B cell (primary cell): ENCODE measurements around the gene GOSR2. TPM values are rescaled to one million over a fixed set of nuclear protein-coding genes. Genes with fewer than 3 reads are reported as not detected.

Experiments used
- ATAC-seq: fragments of 200-7000 bp; cut with Tn5 transposase; one replicate; pipeline ENCODE4 v1.10.0; 2021; ENCODE audit warnings: low read depth, mild to moderate bottlenecking, moderate number of reproducible peaks, moderate library complexity
- CTCF ChIA-PET: fragments of 350-600 bp; sonication (Branson Sonifier 250); formaldehyde crosslinking; loops from one replicate; lab custom pipeline; 2021; ENCODE audit warnings: antibody characterized with exemption, inconsistent platforms; lab: Charles Lee
- POLR2A ChIA-PET: fragments of 350-600 bp; sonication (Branson Sonifier 250); formaldehyde crosslinking; loops from one replicate; lab custom pipeline; 2021; ENCODE audit warnings: antibody characterized with exemption; lab: Charles Lee
- DNase-seq: peaks from one replicate; pipeline ENCODE4 v3.0.0; 2013
- H2AFZ ChIP-seq: 2 replicates; pipeline ENCODE4 v1.6.1; 2012; ENCODE audit warnings: mild to moderate bottlenecking, low read depth, low read length; ENCODE audit not compliant: insufficient read depth, poor library complexity, severe bottlenecking
- H3K27ac ChIP-seq, 2 donors: 1 replicate in 1 of 2; 2 replicates in 1 of 2; pipeline ENCODE4 v1.5.1; 2012 to 2013; ENCODE audit warnings: low read length in 2 of 2, mild to moderate bottlenecking in 2 of 2, moderate library complexity in 1 of 2
- H3K27me3 ChIP-seq, 4 experiments: fragments of 200-600 bp in 1 of 4; sonication (generic) in 1 of 4; replicated peaks in 1 of 4; 1 replicate in 2 of 4; 2 replicates in 2 of 4; pipeline versions ENCODE4 v1.6.1 to v1.7.0; 2013 to 2016; ENCODE audit warnings: low read length in 3 of 4, mild to moderate bottlenecking in 2 of 4, mixed read lengths in 1 of 4, moderate library complexity in 1 of 4; ENCODE audit not compliant: insufficient read depth in 4 of 4, control insufficient read depth in 3 of 4; ENCODE audit errors: control extremely low read depth in 1 of 4
- H3K36me3 ChIP-seq, 2 experiments: replicated peaks in 1 of 2; 1 replicate in 1 of 2; 2 replicates in 1 of 2; pipeline versions ENCODE4 v1.6.1 to v1.7.1; 2013; ENCODE audit warnings: low read length in 1 of 2; ENCODE audit not compliant: insufficient read depth in 2 of 2, control insufficient read depth in 1 of 2; ENCODE audit errors: control extremely low read depth in 1 of 2, extremely low read depth in 1 of 2
- H3K4me1 ChIP-seq, 2 donors: fragments of 200-600 bp in 1 of 2; sonication (generic) in 1 of 2; 1 replicate in 1 of 2; 2 replicates in 1 of 2; pipeline versions ENCODE4 v1.5.1 to v1.6.1; 2013 to 2017; ENCODE audit warnings: low read length in 2 of 2; ENCODE audit not compliant: control insufficient read depth in 2 of 2, insufficient read depth in 2 of 2
- H3K4me2 ChIP-seq: replicated peaks from 2 replicates; pipeline ENCODE3; 2012; ENCODE audit warnings: mild to moderate bottlenecking, low read depth, low read length; ENCODE audit not compliant: poor library complexity, severe bottlenecking
- H3K4me3 ChIP-seq, 5 experiments: fragments of 200-600 bp in 1 of 5; sonication (generic) in 1 of 5; 1 replicate in 3 of 5; 2 replicates in 2 of 5; pipeline versions ENCODE4 v1.5.1 to v1.7.0; 2011 to 2016; ENCODE audit warnings: low read length in 4 of 5, mild to moderate bottlenecking in 4 of 5, low read depth in 2 of 5, control low read depth in 1 of 5, moderate library complexity in 1 of 5; ENCODE audit not compliant: insufficient read depth in 1 of 5; ENCODE audit errors: control extremely low read depth in 1 of 5, extremely low read depth in 1 of 5
- H3K79me2 ChIP-seq: fragments of 200-600 bp; sonication (generic); one replicate; pipeline ENCODE4 v1.6.0; 2016; ENCODE audit warnings: low read length; ENCODE audit not compliant: control insufficient read depth, insufficient read depth
- H3K9ac ChIP-seq: fragments of 200-600 bp; sonication (generic); 2 replicates; pipeline ENCODE4 v1.6.1; 2017; ENCODE audit warnings: mild to moderate bottlenecking, low read length, moderate library complexity
- H3K9me3 ChIP-seq, 3 donors: one replicate each; pipeline versions ENCODE4 v1.6.1 to v1.7.1; 2013; ENCODE audit warnings: low read length in 2 of 3; ENCODE audit not compliant: control insufficient read depth in 2 of 3, insufficient read depth in 1 of 3; ENCODE audit errors: control extremely low read depth in 1 of 3
- H4K20me1 ChIP-seq: 2 replicates; pipeline ENCODE4 v1.6.0; 2012; ENCODE audit warnings: mild to moderate bottlenecking, low read length; ENCODE audit not compliant: insufficient read depth, control insufficient read depth, poor library complexity, severe bottlenecking
- H3K27ac Mint-ChIP-seq: one replicate; pipeline ENCODE4 v1.8.0; 2021; ENCODE audit warnings: mixed read lengths
- H3K27me3 Mint-ChIP-seq: one replicate; pipeline ENCODE4 v1.8.0; 2021; ENCODE audit warnings: mixed read lengths
- H3K4me1 Mint-ChIP-seq: one replicate; pipeline ENCODE4 v1.8.0; 2021; ENCODE audit warnings: mixed read lengths
- H3K4me3 Mint-ChIP-seq: one replicate; pipeline ENCODE4 v1.8.0; 2021; ENCODE audit warnings: mixed read lengths
- H3K9me3 Mint-ChIP-seq: one replicate; pipeline ENCODE4 v1.8.0; 2022; ENCODE audit warnings: mixed read lengths; ENCODE audit not compliant: insufficient read depth
- EZH2 ChIP-seq: IDR thresholded peaks from 2 replicates; pipeline ENCODE4 v1.6.1; 2012; ENCODE audit warnings: borderline replicate concordance, low read depth, mild to moderate bottlenecking, moderate library complexity, low read length; ENCODE audit not compliant: insufficient read depth, poor library complexity, severe bottlenecking
- WGBS: methylation state at CpG from one replicate; pipeline ENCODE4 v1.1.5; 2013; ENCODE audit warnings: missing lambda C conversion rate; ENCODE audit not compliant: insufficient coverage; 5-methylcytosine and 5-hydroxymethylcytosine counted together
- intact Hi-C: fragments of 100-400 bp; cut with micrococcal nuclease; formaldehyde crosslinking; loops from one replicate; pipeline ENCODE4 v1.10.0; 2022
- polyA plus RNA-seq: library from polyadenylated mRNA; depleted of rRNA; stranded (reverse); fragments of >200 nt; gene quantifications from 2 replicates; pipeline ENCODE4 v1.2.3, GENCODE V29; 2012
- total RNA-seq, 2 donors: library from RNA; stranded (reverse); fragments of 120-200 nt in 1 of 2; gene quantifications; 1 replicate in 1 of 2; 2 replicates in 1 of 2; pipeline versions ENCODE4 v1.2.3 to v1.2.4, GENCODE V29; 2013 to 2022
- TF ChIP-seq, protein P1 (sequence below): fragments of 200-600 bp; IDR thresholded peaks from one replicate; pipeline ENCODE4 v1.8.0; 2022; ENCODE audit warnings: antibody characterized with exemption, mild to moderate bottlenecking

The GOSR2 gene
- total and polyA plus RNA-seq, 2 donors (not counting 1 experiment from before 2014, with no cell fraction given), result 33.2 to 91.0 TPM

DNA sequence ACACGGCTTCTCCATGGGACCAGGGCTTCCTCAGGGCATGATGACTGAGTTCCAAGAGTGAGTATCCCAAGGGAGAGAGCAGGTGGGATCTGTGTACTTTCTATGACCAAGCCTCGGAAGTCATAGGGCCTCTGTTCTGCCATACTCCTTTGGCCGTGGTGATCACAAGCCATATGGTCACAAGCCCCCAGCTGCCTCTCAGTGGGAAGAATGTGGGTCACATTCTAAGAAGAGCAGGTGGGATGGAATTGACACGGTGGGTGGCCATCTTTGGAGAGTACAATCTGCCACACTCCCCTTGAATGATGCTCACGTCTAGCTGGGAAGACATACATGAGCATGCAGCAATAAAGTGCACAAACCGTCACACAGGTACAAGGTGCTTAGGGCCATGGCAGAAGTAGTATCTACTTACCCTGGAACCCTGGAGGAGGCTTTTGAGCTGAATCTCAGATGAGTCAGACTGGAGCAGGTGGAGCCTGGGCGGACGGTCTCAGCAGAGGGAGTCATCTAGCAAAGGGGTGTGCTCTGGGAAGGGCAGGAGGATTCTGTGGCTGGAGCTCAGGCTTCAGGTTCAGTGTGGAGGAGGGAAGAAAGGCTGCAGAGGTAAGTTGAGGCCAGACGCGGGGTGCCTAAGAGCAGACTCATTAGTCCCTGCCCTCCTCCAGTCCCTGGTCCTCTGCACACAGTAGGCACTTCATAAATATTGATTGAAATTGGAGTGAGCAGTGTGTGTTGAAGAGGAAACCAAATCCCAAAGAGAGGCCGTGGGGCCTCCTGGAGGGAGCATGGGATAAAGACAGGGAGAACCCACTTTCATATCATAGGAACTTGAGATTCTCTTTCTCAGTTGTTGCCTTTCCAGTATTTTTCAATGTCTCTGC lies 26.6 kb downstream of the GOSR2 start:
- Mint-ChIP-seq H3K27me3 (no peaks in the 10 kb centered on the region), H3K9me3 (no peaks in the 10 kb centered on the region), H3K4me3 (no peak overlapping the region), H3K27ac (no peak overlapping the region), H3K4me1 (peaks cover 4% of the 10 kb centered on the region)
- no peak for DNase-seq
- Histone ChIP-seq H3K4me3 (no peak overlapping the region), H4K20me1 (no peaks in the 10 kb centered on the region), H3K79me2 (no peaks in the 10 kb centered on the region), H3K9ac (no peak overlapping the region), H3K36me3 (peaks cover 0 to 3% of the 10 kb centered on the region in 2 experiments), H3K9me3 (no peaks in the 10 kb centered on the region), H2AFZ (no peak overlapping the region), H3K4me1 (no peaks in the 10 kb centered on the region), H3K4me2 (no peak overlapping the region), H3K27ac (no peak overlapping the region), H3K27me3 (no peaks in the 10 kb centered on the region)
- ATAC-seq, result no peak
- intact Hi-C loops, result no loop called here
- CTCF ChIA-PET, result interaction anchor here (4.8 kb wide), 1 partner anchor 8 kb away, joined by 30 read pairs; no protein-coding TSS in a partner anchor
- WGBS, result 98% methylated on average over 8 of the region's 11 CpGs
- TF ChIP-seq, protein P1, sequence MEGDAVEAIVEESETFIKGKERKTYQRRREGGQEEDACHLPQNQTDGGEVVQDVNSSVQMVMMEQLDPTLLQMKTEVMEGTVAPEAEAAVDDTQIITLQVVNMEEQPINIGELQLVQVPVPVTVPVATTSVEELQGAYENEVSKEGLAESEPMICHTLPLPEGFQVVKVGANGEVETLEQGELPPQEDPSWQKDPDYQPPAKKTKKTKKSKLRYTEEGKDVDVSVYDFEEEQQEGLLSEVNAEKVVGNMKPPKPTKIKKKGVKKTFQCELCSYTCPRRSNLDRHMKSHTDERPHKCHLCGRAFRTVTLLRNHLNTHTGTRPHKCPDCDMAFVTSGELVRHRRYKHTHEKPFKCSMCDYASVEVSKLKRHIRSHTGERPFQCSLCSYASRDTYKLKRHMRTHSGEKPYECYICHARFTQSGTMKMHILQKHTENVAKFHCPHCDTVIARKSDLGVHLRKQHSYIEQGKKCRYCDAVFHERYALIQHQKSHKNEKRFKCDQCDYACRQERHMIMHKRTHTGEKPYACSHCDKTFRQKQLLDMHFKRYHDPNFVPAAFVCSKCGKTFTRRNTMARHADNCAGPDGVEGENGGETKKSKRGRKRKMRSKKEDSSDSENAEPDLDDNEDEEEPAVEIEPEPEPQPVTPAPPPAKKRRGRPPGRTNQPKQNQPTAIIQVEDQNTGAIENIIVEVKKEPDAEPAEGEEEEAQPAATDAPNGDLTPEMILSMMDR, result no peak
- TF ChIP-seq EZH2, result no peak
- POLR2A ChIA-PET, result interaction anchor here (0.6 kb wide), 1 partner anchor 148 kb away, joined by 5 read pairs; no protein-coding TSS in a partner anchor
